Lung (tissue), 12 donors: ENCODE results near the gene CMTM5. TPM values are rescaled to one million over a fixed set of nuclear protein-coding genes. Genes with fewer than 3 reads are reported as not detected.
A peak's percentile ranks its signal among the peaks of the same experiment; 100 is the strongest.

Source experiments
- ATAC-seq: fragments of 200-7000 bp; cut with Tn5 transposase; one replicate; pipeline ENCODE4 v1.9.1; 2020; ENCODE audit warnings: moderate number of reproducible peaks; ENCODE audit not compliant: insufficient read depth, low FRiP score
- DNase-seq, 3 donors: peaks; one replicate each; pipeline ENCODE4 v3.0.0-alpha.2; 2013 to 2017
- H3K27ac ChIP-seq, 2 donors: one replicate each; pipeline ENCODE4 v1.5.1; 2013; ENCODE audit warnings: mild to moderate bottlenecking in 2 of 2, moderate library complexity in 2 of 2, control low read depth in 1 of 2, inconsistent platforms in 1 of 2, low read depth in 1 of 2, low read length in 1 of 2
- H3K27me3 ChIP-seq, 3 donors: one replicate each; pipeline ENCODE4 v1.5.1; 2013; ENCODE audit warnings: low read length in 2 of 3; ENCODE audit not compliant: control insufficient read depth in 3 of 3, insufficient read depth in 3 of 3
- H3K36me3 ChIP-seq, 4 donors: one replicate each; pipeline ENCODE4 v1.5.1; 2013; ENCODE audit warnings: low read length in 4 of 4, mild to moderate bottlenecking in 1 of 4, moderate library complexity in 1 of 4; ENCODE audit not compliant: control insufficient read depth in 4 of 4, insufficient read depth in 4 of 4
- H3K4me1 ChIP-seq, 5 donors: one replicate each; pipeline ENCODE4 v1.5.1; 2013; ENCODE audit warnings: low read length in 5 of 5, mild to moderate bottlenecking in 2 of 5, moderate library complexity in 1 of 5; ENCODE audit not compliant: control insufficient read depth in 5 of 5, insufficient read depth in 5 of 5
- H3K4me3 ChIP-seq: one replicate; pipeline ENCODE4 v1.5.1; 2013; ENCODE audit warnings: mild to moderate bottlenecking, control low read depth, moderate library complexity
- H3K9ac ChIP-seq, 2 donors: one replicate each; pipeline ENCODE4 v1.5.1; 2013; ENCODE audit warnings: low read length in 2 of 2, control low read depth in 1 of 2; ENCODE audit not compliant: insufficient read depth in 1 of 2
- H3K9me3 ChIP-seq, 4 donors: one replicate each; pipeline ENCODE4 v1.5.1; 2013; ENCODE audit warnings: low read length in 3 of 4, mild to moderate bottlenecking in 1 of 4, moderate library complexity in 1 of 4; ENCODE audit not compliant: control insufficient read depth in 4 of 4, insufficient read depth in 3 of 4
- WGBS, 2 donors: extraction: QIAGEN DNeasy Blood & Tissue Kit; methylation state at CpG; one replicate each; pipeline ENCODE4 v1.1.7; 2013; 5-methylcytosine and 5-hydroxymethylcytosine counted together
- polyA plus RNA-seq, 2 donors: library from polyadenylated mRNA; stranded (reverse); fragments of 200-250 nt; gene quantifications; one replicate each; pipeline ENCODE4 v1.2.1, GENCODE V29; 2013
- total RNA-seq, 2 donors: library from RNA; depleted of rRNA in 1 of 2; stranded (reverse); fragments of >200 nt in 1 of 2; gene quantifications; one replicate each; pipeline ENCODE4 v1.2.1, GENCODE V29; 2014 to 2021
- TF ChIP-seq, protein P1 (sequence below): IDR thresholded peaks from 2 replicates; pipeline ENCODE4 v1.5.1; 2012; ENCODE audit warnings: mild to moderate bottlenecking; ENCODE audit errors: control extremely low read depth, extremely low read depth
- donor health status: control.
- donor health status: control.
- donor health status: Bipolar disorder and iron deficiency.
- donor health status: healthy.
- donor health status: DM: yes; HTN: yes; CAD: no.

CMTM5 gene
- total and polyA plus RNA-seq, 4 donors = 0.55 to 3.3 (median 1.4) TPM

- Histone ChIP-seq H3K4me1 (peaks cover 0 to 12% (median 0%) of the 10 kb centered on the region in 5 donors), H3K4me3 (no peak overlapping the region), H3K27me3 (no peaks in the 10 kb centered on the region), H3K9me3 (no peaks in the 10 kb centered on the region), H3K27ac (no peak overlapping the region), H3K9ac (no peak overlapping the region), H3K36me3 (peaks cover 0 to 4% (median 0%) of the 10 kb centered on the region in 4 donors)
- TF ChIP-seq, protein P1, sequence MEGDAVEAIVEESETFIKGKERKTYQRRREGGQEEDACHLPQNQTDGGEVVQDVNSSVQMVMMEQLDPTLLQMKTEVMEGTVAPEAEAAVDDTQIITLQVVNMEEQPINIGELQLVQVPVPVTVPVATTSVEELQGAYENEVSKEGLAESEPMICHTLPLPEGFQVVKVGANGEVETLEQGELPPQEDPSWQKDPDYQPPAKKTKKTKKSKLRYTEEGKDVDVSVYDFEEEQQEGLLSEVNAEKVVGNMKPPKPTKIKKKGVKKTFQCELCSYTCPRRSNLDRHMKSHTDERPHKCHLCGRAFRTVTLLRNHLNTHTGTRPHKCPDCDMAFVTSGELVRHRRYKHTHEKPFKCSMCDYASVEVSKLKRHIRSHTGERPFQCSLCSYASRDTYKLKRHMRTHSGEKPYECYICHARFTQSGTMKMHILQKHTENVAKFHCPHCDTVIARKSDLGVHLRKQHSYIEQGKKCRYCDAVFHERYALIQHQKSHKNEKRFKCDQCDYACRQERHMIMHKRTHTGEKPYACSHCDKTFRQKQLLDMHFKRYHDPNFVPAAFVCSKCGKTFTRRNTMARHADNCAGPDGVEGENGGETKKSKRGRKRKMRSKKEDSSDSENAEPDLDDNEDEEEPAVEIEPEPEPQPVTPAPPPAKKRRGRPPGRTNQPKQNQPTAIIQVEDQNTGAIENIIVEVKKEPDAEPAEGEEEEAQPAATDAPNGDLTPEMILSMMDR = no peak
- 85 to 87% methylated on average over 11 of the region's 11 CpGs for WGBS, 2 donors
- no peak for DNase-seq
- ATAC-seq = no peak
These were observed 1.9 kb downstream of the CMTM5 start for GRCh38 chr14:23378612-23379220.

DNA sequence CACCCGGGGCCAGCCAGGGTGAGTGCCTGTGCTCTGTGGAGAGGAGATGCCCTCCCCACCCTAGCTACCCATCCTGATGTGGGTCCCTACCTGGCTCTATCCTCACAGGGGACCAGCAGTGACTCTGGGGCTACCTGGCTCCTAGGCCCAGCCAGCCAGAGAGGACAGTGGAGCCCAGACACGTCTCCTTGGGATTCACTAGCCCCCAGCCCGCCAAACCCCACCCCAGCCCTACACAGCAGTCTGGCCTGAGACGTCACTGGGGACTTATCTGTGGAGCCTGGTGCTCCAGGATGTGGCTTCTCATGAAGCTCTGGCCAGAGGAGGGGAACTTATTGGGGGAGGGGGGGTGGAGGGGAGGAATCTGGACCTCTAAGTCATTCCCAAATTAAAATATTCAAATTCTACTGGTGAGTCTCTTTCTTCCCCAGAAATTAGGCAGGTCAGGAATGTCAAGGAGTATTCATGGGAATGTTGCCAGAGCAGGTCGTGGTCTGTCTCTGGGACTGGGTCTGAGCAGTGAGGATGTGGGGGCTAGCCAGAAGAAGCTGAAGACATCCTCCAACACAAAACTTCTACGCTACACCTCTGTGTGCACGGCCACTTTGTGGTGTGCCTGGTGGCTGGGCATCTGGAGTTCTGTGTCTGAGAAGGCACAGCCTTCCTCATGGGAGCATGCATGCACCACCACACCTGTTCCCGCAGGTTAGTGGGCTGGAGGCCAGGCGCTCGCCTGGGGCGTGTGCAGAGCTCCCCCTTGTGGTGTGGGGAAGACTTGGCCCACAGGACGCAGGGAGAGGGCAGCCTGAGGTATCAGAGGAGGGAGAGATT lies 2.7 kb downstream of the CMTM5 start:
- Histone ChIP-seq H3K4me1 (peaks cover 0 to 12% (median 0%) of the 10 kb centered on the region in 5 donors), H3K27me3 (no peaks in the 10 kb centered on the region), H3K36me3 (peaks cover 0 to 6% (median 0%) of the 10 kb centered on the region in 4 donors), H3K9ac (no peak overlapping the region), H3K9me3 (no peaks in the 10 kb centered on the region), H3K4me3 (no peak overlapping the region), H3K27ac (no peak overlapping the region)
- DNase-seq (peak; percentile 37 to 61 (median 58)), ATAC-seq (peak; percentile 68)
- TF ChIP-seq, protein P1 = peak; percentile 87
- 35 to 39% methylated on average over 12 of the region's 12 CpGs for WGBS, 2 donors

DNA sequence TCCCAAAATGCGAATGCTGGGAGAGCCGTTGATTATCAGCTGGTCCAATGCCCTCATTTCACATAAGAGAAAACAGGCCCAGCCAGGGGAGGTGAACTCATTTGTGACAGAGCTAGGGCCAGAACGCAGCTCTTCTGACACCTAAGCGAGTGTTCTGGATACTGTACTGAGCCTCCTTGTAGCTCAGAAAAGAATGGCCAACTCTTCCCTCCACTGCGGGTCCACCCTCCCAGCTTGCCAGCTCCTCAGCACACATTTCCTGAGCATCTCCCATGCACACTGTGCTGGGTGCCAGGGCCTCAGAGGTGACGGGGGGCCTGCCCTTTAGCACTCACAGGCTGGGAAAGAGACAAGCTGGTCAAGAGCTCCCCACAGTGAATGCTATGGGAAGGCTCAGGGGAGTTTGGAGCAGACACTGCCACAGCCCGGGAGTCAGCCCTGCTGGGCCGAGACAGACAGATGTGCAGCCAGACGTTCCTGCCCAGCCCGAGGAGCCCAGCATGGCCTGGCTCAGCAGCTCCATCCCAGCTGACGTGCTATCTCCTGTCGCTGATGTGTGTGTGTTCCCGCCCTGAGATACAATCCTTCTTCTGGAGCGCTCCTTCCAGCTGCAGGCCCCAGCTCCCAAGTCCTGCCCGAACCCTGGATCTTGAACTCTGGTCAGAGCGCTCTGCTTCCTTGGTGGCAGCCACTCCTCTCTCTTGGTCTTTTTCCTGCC lies 3.5 kb downstream of the CMTM5 start:
- Histone ChIP-seq H3K9ac (no peak overlapping the region), H3K4me3 (no peak overlapping the region), H3K9me3 (no peaks in the 10 kb centered on the region), H3K27me3 (no peaks in the 10 kb centered on the region), H3K27ac (no peak overlapping the region), H3K4me1 (peaks cover 0 to 12% (median 0%) of the 10 kb centered on the region in 5 donors), H3K36me3 (peaks cover 0 to 6% (median 0%) of the 10 kb centered on the region in 4 donors)
- DNase-seq (no peak), ATAC-seq (no peak)
- TF ChIP-seq, protein P1 = no peak
- WGBS, 2 donors = 62 to 83% methylated on average over 16 of the region's 16 CpGs
